Activated naive CD4-positive, alpha-beta T cell treated with Interleukin-2 at 50 U/mL for 16 hours (primary cell): ENCODE measurements around the gene ZEB1.

Experiments used
- DNase-seq: peaks from one replicate; pipeline ENCODE4 v3.0.0-alpha.2; 2020

The ZEB1 gene

GRCh38 chr10:31318854-31319601, at the start of gene ZEB1:
Gene ZEB1, plus strand, starts transcription at chr10:31319216. Its CDS starts 19 bp downstream, at chr10:31319235.
- DNase-seq = peak; percentile 91

- no peak for DNase-seq
Measured at GRCh38 chr10:31270954-31271353, 48.1 kb upstream of the ZEB1 start.

- no peak for DNase-seq
Measured at GRCh38 chr10:31272841-31273240, 46.2 kb upstream of the ZEB1 start.

GRCh38 chr10:31273789-31274188, 45.2 kb upstream of the ZEB1 start:
- no peak for DNase-seq

- no peak for DNase-seq
Measured at GRCh38 chr10:31274310-31274709, 44.7 kb upstream of the ZEB1 start.

GRCh38 chr10:31278279-31278941, 40.6 kb upstream of the ZEB1 start:
- DNase-seq = no peak

GRCh38 chr10:31280972-31281371, 38.0 kb upstream of the ZEB1 start:
- no peak for DNase-seq

GRCh38 chr10:31288001-31288400, 31.0 kb upstream of the ZEB1 start:
- DNase-seq = no peak

- no peak for DNase-seq
Measured at GRCh38 chr10:31288962-31289361, 30.1 kb upstream of the ZEB1 start.

GRCh38 chr10:31290386-31290785, 28.6 kb upstream of the ZEB1 start:
- DNase-seq = no peak

GRCh38 chr10:31291123-31291522, 27.9 kb upstream of the ZEB1 start:
- DNase-seq = no peak

GRCh38 chr10:31294558-31294957, 24.5 kb upstream of the ZEB1 start:
- no peak for DNase-seq

- no peak for DNase-seq
Measured at GRCh38 chr10:31296754-31297153, 22.3 kb upstream of the ZEB1 start.

- DNase-seq = no peak
Measured at GRCh38 chr10:31299119-31299518, 19.9 kb upstream of the ZEB1 start.

- no peak for DNase-seq
Measured at GRCh38 chr10:31303212-31303611, 15.8 kb upstream of the ZEB1 start.

- DNase-seq = no peak
Measured at GRCh38 chr10:31304291-31304970, 14.6 kb upstream of the ZEB1 start.

- no peak for DNase-seq
Measured at GRCh38 chr10:31313396-31313795, 5.6 kb upstream of the ZEB1 start.

- no peak for DNase-seq
Measured at GRCh38 chr10:31314256-31315150, 4.5 kb upstream of the ZEB1 start.

- DNase-seq = no peak
Measured at GRCh38 chr10:31315453-31315852, 3.6 kb upstream of the ZEB1 start.

GRCh38 chr10:31317171-31317570, 1.8 kb upstream of the ZEB1 start:
- DNase-seq = no peak

- DNase-seq = peak; percentile 79
Measured at GRCh38 chr10:31317652-31318381, 1.2 kb upstream of the ZEB1 start.

- DNase-seq = peak; percentile 70
Measured at GRCh38 chr10:31318382-31318853, 598 bp upstream of the ZEB1 start.
